PC-3 (cell line): ENCODE measurements around the gene DCLK3. TPM values are rescaled to one million over a fixed set of nuclear protein-coding genes. Genes with fewer than 3 reads are reported as not detected.
A peak's percentile ranks its signal among the peaks of the same experiment; 100 is the strongest.

Source experiments
- ATAC-seq: fragments of 200-7000 bp; cut with Tn5 transposase; 2 replicates; pipeline ENCODE4 v1.9.1; 2020; ENCODE audit warnings: mild to moderate bottlenecking, moderate library complexity
- BruUV-seq: library from RNA; stranded (reverse); fragments of 400-500 nt; replicated peaks from 2 replicates; lab custom pipeline; 2021; lab: Mats Ljungman, UMichigan
- CTCF ChIA-PET: fragments of 300-600 bp; sonication (Branson Sonifier 250); formaldehyde crosslinking; loops from one replicate; lab custom pipeline; 2022; ENCODE audit warnings: antibody characterized with exemption; lab: Charles Lee
- POLR2A ChIA-PET: fragments of 300-600 bp; sonication (Branson Sonifier 250); formaldehyde crosslinking; loops from one replicate; lab custom pipeline; 2022; ENCODE audit warnings: antibody characterized with exemption; ENCODE audit not compliant: unreplicated experiment; lab: Charles Lee
- DNase-seq: peaks from one replicate; pipeline ENCODE4 v3.0.0-alpha.2; 2015
- H2AFZ ChIP-seq: fragments of 300-600 bp; sonication (generic); 2 replicates; pipeline ENCODE4 v1.6.0; 2016; ENCODE audit warnings: antibody characterized with exemption, low read length
- H3F3A ChIP-seq: fragments of 300-600 bp; sonication (generic); one replicate; pipeline ENCODE4 v1.6.0; 2017; ENCODE audit warnings: antibody characterized with exemption, low read length, control low read depth, mild to moderate bottlenecking; ENCODE audit not compliant: unreplicated experiment
- H3K27ac ChIP-seq: fragments of 300-600 bp; sonication (generic); 2 replicates; pipeline ENCODE4 v1.5.1; 2016; ENCODE audit warnings: mild to moderate bottlenecking, low read length
- H3K27me3 ChIP-seq: fragments of 300-600 bp; sonication (generic); 2 replicates; pipeline ENCODE4 v1.6.1; 2016; ENCODE audit warnings: low read length, mixed read lengths
- H3K36me3 ChIP-seq: fragments of 300-600 bp; sonication (generic); 2 replicates; pipeline ENCODE4 v1.6.1; 2016; ENCODE audit warnings: low read depth, mixed run types, low read length, mixed read lengths
- H3K4me1 ChIP-seq: fragments of 300-600 bp; sonication (generic); 2 replicates; pipeline ENCODE4 v1.5.1; 2016; ENCODE audit warnings: low read length; ENCODE audit not compliant: insufficient read depth
- H3K4me2 ChIP-seq: fragments of 300-600 bp; sonication (generic); 2 replicates; pipeline ENCODE4 v1.6.0; 2016; ENCODE audit warnings: low read length
- H3K4me3 ChIP-seq: fragments of 300-600 bp; sonication (generic); 2 replicates; pipeline ENCODE4 v1.5.1; 2016; ENCODE audit warnings: mild to moderate bottlenecking, low read length, mixed read lengths
- H3K79me2 ChIP-seq: fragments of 300-600 bp; sonication (generic); 2 replicates; pipeline ENCODE4 v1.6.1; 2017; ENCODE audit warnings: low read length, mixed read lengths
- H3K9ac ChIP-seq: fragments of 300-600 bp; sonication (generic); 2 replicates; pipeline ENCODE4 v1.6.0; 2016; ENCODE audit warnings: mild to moderate bottlenecking, low read length
- H3K9me2 ChIP-seq: fragments of 300-600 bp; sonication (generic); replicated peaks from 2 replicates; pipeline ENCODE4 v1.6.1; 2016; ENCODE audit warnings: mixed run types, low read length, mixed read lengths
- H3K9me3 ChIP-seq: fragments of 300-600 bp; sonication (generic); 2 replicates; pipeline ENCODE4 v1.6.1; 2016; ENCODE audit warnings: low read length, mixed read lengths
- H4K20me1 ChIP-seq: fragments of 300-600 bp; sonication (generic); 2 replicates; pipeline ENCODE4 v1.6.1; 2016; ENCODE audit warnings: low read length, mixed read lengths
- CTCF ChIP-seq: fragments of 300-600 bp; sonication (generic); conservative IDR thresholded peaks from 2 replicates; pipeline ENCODE4 v1.5.1; 2017; ENCODE audit warnings: antibody characterized with exemption, low read depth, mild to moderate bottlenecking, low read length
- EZH2 ChIP-seq: fragments of 300-600 bp; sonication (generic); IDR thresholded peaks from one replicate; pipeline ENCODE4 v1.6.1; 2017; ENCODE audit warnings: antibody characterized with exemption, mild to moderate bottlenecking, low read length; ENCODE audit not compliant: unreplicated experiment
- EZH2phosphoT487 ChIP-seq: fragments of 300-600 bp; sonication (generic); IDR thresholded peaks from 2 replicates; pipeline ENCODE4 v1.6.1; 2018; ENCODE audit warnings: mild to moderate bottlenecking, antibody characterized with exemption, low read length, borderline replicate concordance
- intact Hi-C: fragments of 100-400 bp; cut with micrococcal nuclease; formaldehyde crosslinking; loops from 2 replicates; pipeline ENCODE4 v1.9.0; 2023
- total RNA-seq: library from RNA; depleted of rRNA; stranded (reverse); fragments of >200 nt; gene quantifications from 2 replicates; pipeline ENCODE4 v1.2.3, GENCODE V29; 2014

Gene DCLK3
- total RNA-seq, 1 experiment from 2014 or later: not detected

DNA sequence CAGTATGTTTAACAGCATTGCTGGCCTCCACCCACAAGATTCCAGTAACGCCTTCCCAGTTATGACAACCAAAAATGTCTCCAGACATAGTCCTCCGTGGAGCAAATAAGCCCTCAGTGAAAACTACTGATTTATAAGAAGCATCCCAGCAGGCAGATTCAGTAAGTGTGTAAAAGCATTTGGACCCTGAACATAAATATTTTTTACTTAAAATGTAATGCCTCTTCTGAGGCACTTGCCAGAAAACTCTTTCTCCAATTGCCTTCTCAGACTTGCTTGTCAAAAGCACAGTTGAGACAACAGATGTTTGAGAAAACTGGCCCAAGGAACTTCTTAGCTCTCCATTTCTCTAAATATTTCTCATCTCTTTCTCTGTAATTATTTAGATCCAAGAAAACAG is 31.8 kb upstream of the DCLK3 start:
- no peak for ATAC-seq
- H3K4me2 ChIP-seq: no peak overlapping the region

DNA sequence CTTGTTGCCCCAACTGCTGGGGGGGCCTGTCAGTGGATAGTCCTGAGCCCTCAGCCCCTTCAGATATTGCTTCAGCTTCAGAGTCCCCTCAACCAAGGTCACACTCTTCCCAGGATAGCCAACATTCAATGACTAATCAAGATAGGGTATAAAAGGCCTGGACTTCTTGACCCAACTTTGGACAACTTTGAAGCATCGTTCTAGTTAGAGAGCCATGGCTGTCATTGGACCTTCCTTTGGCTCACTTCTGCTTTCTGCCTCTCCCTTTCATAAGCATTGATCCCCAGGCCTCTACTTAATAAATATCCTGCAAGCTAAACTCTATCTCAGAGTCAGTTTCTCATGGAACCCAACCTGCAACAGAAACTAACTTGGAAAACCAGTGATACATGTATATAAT is 31.3 kb upstream of the DCLK3 start:
- intact Hi-C loops: no loop called here

More for the DNA sequence above, 31.8 kb upstream of the DCLK3 start:
- H3K4me3 ChIP-seq: no peak overlapping the region
- H3K36me3 ChIP-seq: no peaks in the 10 kb centered on the region
- BruUV-seq: no TSS peak
- no peak for DNase-seq
- H3K9ac ChIP-seq: no peak overlapping the region
- H3K4me1 ChIP-seq: no peaks in the 10 kb centered on the region
- POLR2A ChIA-PET: no interaction called here
- no peaks in the 10 kb centered on the region for H3K9me2 ChIP-seq
- H3K9me3 ChIP-seq: no peaks in the 10 kb centered on the region
- no peaks in the 10 kb centered on the region for H4K20me1 ChIP-seq
- peaks cover 4% of the 10 kb centered on the region; the same call in 1 of the 2 replicates for H3K27me3 ChIP-seq
- no peaks in the 10 kb centered on the region for H3K79me2 ChIP-seq
- no peak overlapping the region for H3K27ac ChIP-seq
- CTCF ChIA-PET: no interaction called here
- H3F3A ChIP-seq: no peaks in the 10 kb centered on the region
- no peak overlapping the region for H2AFZ ChIP-seq
- intact Hi-C loops: no loop called here
- TF ChIP-seq CTCF (no peak), EZH2phosphoT487 (no peak), EZH2 (no peak)

GRCh38 chr3:36792342-36792741 is 28.0 kb upstream of the DCLK3 start:
- Histone ChIP-seq H4K20me1 (no peaks in the 10 kb centered on the region), H3K79me2 (no peaks in the 10 kb centered on the region)
- no TSS peak for BruUV-seq

More for the DNA sequence above, 31.3 kb upstream of the DCLK3 start:
- no peaks in the 10 kb centered on the region for H3K36me3 ChIP-seq
- no peak overlapping the region for H3K27ac ChIP-seq
- no peak overlapping the region for H3K4me3 ChIP-seq
- no peaks in the 10 kb centered on the region for H3K4me1 ChIP-seq
- H2AFZ ChIP-seq: no peak overlapping the region
- peaks cover 10% of the 10 kb centered on the region; the same call in 1 of the 2 replicates for H3K27me3 ChIP-seq
- no peaks in the 10 kb centered on the region for H3K79me2 ChIP-seq
- no peaks in the 10 kb centered on the region for H3K9me3 ChIP-seq
- no TSS peak for BruUV-seq
- no peaks in the 10 kb centered on the region for H3F3A ChIP-seq
- H3K9me2 ChIP-seq: no peaks in the 10 kb centered on the region
- ATAC-seq (no peak), DNase-seq (no peak)
- POLR2A ChIA-PET: no interaction called here
- H4K20me1 ChIP-seq: no peaks in the 10 kb centered on the region
- CTCF ChIA-PET: no interaction called here
- TF ChIP-seq EZH2: no peak
- no peak overlapping the region for H3K9ac ChIP-seq
- no peak overlapping the region for H3K4me2 ChIP-seq

More at GRCh38 chr3:36792342-36792741, 28.0 kb upstream of the DCLK3 start:
- Histone ChIP-seq H2AFZ (no peak overlapping the region), H3K27me3 (peaks cover 22% of the 10 kb centered on the region; the same call in 1 of the 2 replicates), H3F3A (no peaks in the 10 kb centered on the region), H3K9me2 (no peaks in the 10 kb centered on the region), H3K4me3 (no peak overlapping the region), H3K36me3 (no peaks in the 10 kb centered on the region), H3K4me2 (no peak overlapping the region), H3K9ac (no peak overlapping the region), H3K4me1 (no peaks in the 10 kb centered on the region), H3K27ac (no peak overlapping the region), H3K9me3 (no peaks in the 10 kb centered on the region)
- peak; percentile 93 for ATAC-seq
- peak; percentile 73 for TF ChIP-seq CTCF
- no peak for TF ChIP-seq EZH2
- DNase-seq: peak; percentile 67
- intact Hi-C loops: loop anchor here (1.0 kb wide), 2 partner anchors 77 to 166 kb away; no protein-coding TSS in a partner anchor
- POLR2A ChIA-PET: no interaction called here
- CTCF ChIA-PET: interaction anchor here (0.6 to 1.2 kb wide), 3 partner anchors 77 to 235 kb away, joined by 4 to 9 read pairs (median 9); no protein-coding TSS in a partner anchor
